HCT116 (cell line): ENCODE measurements around the gene UGT1A3. TPM values are rescaled to one million over a fixed set of nuclear protein-coding genes. Genes with fewer than 3 reads are reported as not detected.

ENCODE experiments used
- ATAC-seq: fragments of 200-7000 bp; cut with Tn5 transposase; 2 replicates; pipeline ENCODE4 v1.9.1; 2020; ENCODE audit warnings: mild to moderate bottlenecking, moderate library complexity
- BruUV-seq: library from RNA; stranded (reverse); fragments of 400-500 nt; replicated peaks from 2 replicates; lab custom pipeline; 2021; lab: Mats Ljungman, UMichigan
- CTCF ChIA-PET: fragments of 300-600 bp; sonication (Branson Sonifier 250); formaldehyde crosslinking; loops from one replicate; lab custom pipeline; 2021; ENCODE audit warnings: antibody characterized with exemption; lab: Charles Lee
- POLR2A ChIA-PET: fragments of 300-600, 350-600 bp; sonication (Branson Sonifier 250); formaldehyde crosslinking; loops from one replicate; lab custom pipeline; 2021; ENCODE audit warnings: antibody characterized with exemption; lab: Charles Lee
- RAD21 ChIA-PET, 2 experiments: fragments of 300-600 bp; sonication (Branson Sonifier 250); formaldehyde crosslinking; loops; one replicate each; lab custom pipeline; 2023; ENCODE audit warnings: low total read pairs in 2 of 2; ENCODE audit not compliant: uncharacterized antibody in 2 of 2, unreplicated experiment in 2 of 2, low non-redundant PET in 1 of 2; lab: Charles Lee
- DNase-seq: peaks from one replicate; pipeline ENCODE4 v3.0.0-alpha.2; 2010; ENCODE audit warnings: low read depth, low spot score
- H2AFZ ChIP-seq: fragments of 200-600 bp; shearing (Covaris generic), sonication (generic); 2 replicates; pipeline ENCODE4 v1.6.1; 2017; ENCODE audit warnings: low read depth, mixed run types, mixed read lengths, antibody characterized with exemption, low read length; ENCODE audit not compliant: poor library complexity, severe bottlenecking
- H3K27ac ChIP-seq: 2 replicates; pipeline ENCODE4 v1.5.1; 2012; ENCODE audit warnings: low read depth, low read length
- H3K27me3 ChIP-seq: fragments of 200-600 bp; sonication (generic); 2 replicates; pipeline ENCODE4 v1.6.1; 2016; ENCODE audit warnings: mixed run types, low read length, mixed read lengths; ENCODE audit not compliant: insufficient read depth
- H3K36me3 ChIP-seq, 2 experiments: fragments of 200-500 bp in 1 of 2; fragments of 200-600 bp in 1 of 2; sonication (Bioruptor generic) in 1 of 2; sonication (generic) in 1 of 2; 2 replicates each; pipeline versions ENCODE4 v1.5.1 to v1.6.1; 2014 to 2016; ENCODE audit warnings: low read length in 2 of 2, inconsistent platforms in 1 of 2, mixed read lengths in 1 of 2, mixed run types in 1 of 2; ENCODE audit not compliant: insufficient read depth in 2 of 2, control insufficient read depth in 1 of 2
- H3K4me1 ChIP-seq, 2 experiments: fragments of 200-600 bp in 1 of 2; sonication (generic) in 1 of 2; 2 replicates each; pipeline versions ENCODE4 v1.5.1 to v1.6.1; 2012 to 2017; ENCODE audit warnings: low read length in 2 of 2, inconsistent platforms in 1 of 2, mild to moderate bottlenecking in 1 of 2, mixed read lengths in 1 of 2, mixed run types in 1 of 2, moderate library complexity in 1 of 2; ENCODE audit not compliant: insufficient read depth in 2 of 2, control insufficient read depth in 1 of 2
- H3K4me2 ChIP-seq: fragments of 200-600 bp; sonication (generic); 2 replicates; pipeline ENCODE4 v1.6.1; 2017; ENCODE audit warnings: mixed run types, low read length, mixed read lengths
- H3K4me3 ChIP-seq, 2 experiments: fragments of 200-600 bp in 1 of 2; sonication (generic) in 1 of 2; replicated peaks in 1 of 2; 2 replicates each; pipeline ENCODE4 v1.5.1; 2011 to 2016; ENCODE audit warnings: low read length in 2 of 2, control low read depth in 1 of 2, low read depth in 1 of 2, mild to moderate bottlenecking in 1 of 2, mixed read lengths in 1 of 2, mixed run types in 1 of 2
- H3K79me2 ChIP-seq: fragments of 200-600 bp; sonication (generic); 2 replicates; pipeline ENCODE4 v1.6.1; 2017; ENCODE audit warnings: mild to moderate bottlenecking, mixed run types, low read length, moderate library complexity, mixed read lengths; ENCODE audit not compliant: insufficient read depth
- H3K9ac ChIP-seq: fragments of 200-600 bp; sonication (generic); 2 replicates; pipeline ENCODE4 v1.6.1; 2016; ENCODE audit warnings: low read length, mixed read lengths
- H3K9me2 ChIP-seq: fragments of 200-600 bp; sonication (generic), shearing (Covaris generic); 2 replicates; pipeline ENCODE4 v1.6.1; 2017; ENCODE audit warnings: mixed run types, mild to moderate bottlenecking, moderate library complexity; ENCODE audit not compliant: insufficient read depth
- H3K9me3 ChIP-seq, 2 experiments: fragments of 200-500 bp in 1 of 2; fragments of 200-600 bp in 1 of 2; sonication (Bioruptor generic) in 1 of 2; sonication (generic) in 1 of 2; 2 replicates each; pipeline ENCODE4 v1.6.1; 2014 to 2017; ENCODE audit warnings: low read length in 2 of 2, mixed read lengths in 2 of 2, inconsistent platforms in 1 of 2, low read depth in 1 of 2, mild to moderate bottlenecking in 1 of 2, mixed run types in 1 of 2, moderate library complexity in 1 of 2; ENCODE audit not compliant: control insufficient read depth in 1 of 2, insufficient read depth in 1 of 2
- H4K20me1 ChIP-seq: fragments of 200-600 bp; sonication (generic), shearing (Covaris generic); 2 replicates; pipeline ENCODE4 v1.6.1; 2017; ENCODE audit warnings: mixed run types, mild to moderate bottlenecking, moderate library complexity; ENCODE audit not compliant: insufficient read depth
- CBX3 ChIP-seq: IDR thresholded peaks from 2 replicates; pipeline ENCODE4 v1.6.1; 2012; ENCODE audit warnings: low read depth
- CEBPB ChIP-seq: IDR thresholded peaks from 2 replicates; pipeline ENCODE4 v1.6.1; 2012; ENCODE audit warnings: low read depth
- EGR1 ChIP-seq: IDR thresholded peaks from 2 replicates; pipeline ENCODE4 v1.6.1; 2012; ENCODE audit warnings: low read depth
- ELF1 ChIP-seq: IDR thresholded peaks from 2 replicates; pipeline ENCODE4 v1.6.1; 2012; ENCODE audit warnings: low read depth, borderline replicate concordance
- EZH2 ChIP-seq: fragments of 200-600 bp; sonication (generic); IDR thresholded peaks from 2 replicates; pipeline ENCODE4 v1.6.1; 2017; ENCODE audit warnings: antibody characterized with exemption, mixed run types
- EZH2phosphoT487 ChIP-seq: fragments of 200-600 bp; IDR thresholded peaks from 2 replicates; pipeline ENCODE4 v1.6.1; 2018; ENCODE audit warnings: antibody characterized with exemption, borderline replicate concordance
- FOSL1 ChIP-seq: IDR thresholded peaks from 2 replicates; pipeline ENCODE4 v1.6.1; 2012; ENCODE audit warnings: low read depth
- JUND ChIP-seq: IDR thresholded peaks from 2 replicates; pipeline ENCODE4 v1.6.1; 2012
- MAX ChIP-seq: IDR thresholded peaks from 2 replicates; pipeline ENCODE4 v1.6.1; 2012
- POLR2A ChIP-seq: IDR thresholded peaks from 2 replicates; pipeline ENCODE4 v1.7.0; 2011; ENCODE audit warnings: borderline replicate concordance; ENCODE audit not compliant: insufficient read depth, insufficient read length; ENCODE audit errors: extremely low read depth
- RAD21 ChIP-seq: IDR thresholded peaks from 2 replicates; pipeline ENCODE4 v1.6.1; 2012; ENCODE audit warnings: low read depth, mild to moderate bottlenecking
- REST ChIP-seq: IDR thresholded peaks from 2 replicates; pipeline ENCODE4 v1.6.1; 2012; ENCODE audit warnings: low read depth
- SIN3A ChIP-seq: IDR thresholded peaks from 2 replicates; pipeline ENCODE4 v1.6.1; 2012; ENCODE audit warnings: low read depth
- SP1 ChIP-seq: IDR thresholded peaks from 2 replicates; pipeline ENCODE4 v1.6.1; 2012; ENCODE audit warnings: low read depth
- SRF ChIP-seq: IDR thresholded peaks from 2 replicates; pipeline ENCODE4 v1.6.1; 2012; ENCODE audit warnings: low read depth
- TCF7L2 ChIP-seq: IDR thresholded peaks from 2 replicates; pipeline ENCODE4 v1.7.0; 2011; ENCODE audit warnings: borderline replicate concordance, inconsistent platforms; ENCODE audit not compliant: insufficient read depth, insufficient read length; ENCODE audit errors: extremely low read depth
- YY1 ChIP-seq: IDR thresholded peaks from 2 replicates; pipeline ENCODE4 v1.6.1; 2011; ENCODE audit warnings: low read length, low read depth, moderate library complexity, mild to moderate bottlenecking; ENCODE audit not compliant: insufficient replicate concordance; ENCODE audit errors: extremely low read depth
- ZBTB33 ChIP-seq: IDR thresholded peaks from 2 replicates; pipeline ENCODE4 v1.6.1; 2011; ENCODE audit warnings: mild to moderate bottlenecking, low read length, moderate library complexity; ENCODE audit not compliant: insufficient replicate concordance; ENCODE audit errors: extremely low read depth
- ZFX ChIP-seq: fragments of 450-650 bp; IDR thresholded peaks from 2 replicates; pipeline ENCODE4 v1.6.1; 2017
- ZNF274 ChIP-seq: fragments of 200-500 bp; sonication (Bioruptor generic); IDR thresholded peaks from 2 replicates; pipeline ENCODE4 v1.6.1; 2014; ENCODE audit warnings: mild to moderate bottlenecking, low read depth, low read length, inconsistent platforms
- intact Hi-C: fragments of 100-400 bp; cut with micrococcal nuclease; formaldehyde crosslinking; loops from 2 replicates; pipeline ENCODE4 v1.10.0; 2022
- total RNA-seq: library from RNA; stranded (reverse); gene quantifications from one replicate; pipeline ENCODE4 v1.2.1, GENCODE V29; 2021; ENCODE audit not compliant: unreplicated experiment

UGT1A3 gene
- total RNA-seq, 1 experiment from 2014 or later = not detected

GRCh38 chr2:233811732-233812131 is 82.9 kb downstream of the UGT1A3 start:
- no peaks in the 10 kb centered on the region; the same call in 1 of the 2 replicates for H3K27me3 ChIP-seq
- CTCF ChIA-PET = no interaction called here
- no peak overlapping the region for H2AFZ ChIP-seq
- no peak for TF ChIP-seq SP1
- no peak for TF ChIP-seq EZH2
- no peak for TF ChIP-seq POLR2A
- no peak for TF ChIP-seq TCF7L2
- no peak for TF ChIP-seq ZNF274
- no peak for TF ChIP-seq REST
- no peak for TF ChIP-seq EGR1
- no peak for TF ChIP-seq YY1
- TF ChIP-seq ZBTB33 = no peak
- TF ChIP-seq ELF1 = no peak
- no peak for TF ChIP-seq EZH2phosphoT487
- TF ChIP-seq ZFX = no peak
- TF ChIP-seq FOSL1 = no peak
- TF ChIP-seq RAD21 = no peak
- no peak for TF ChIP-seq SIN3A
- TF ChIP-seq MAX = no peak
- TF ChIP-seq SRF = no peak
- no peak for TF ChIP-seq JUND
- TF ChIP-seq CEBPB = no peak
- no peak for TF ChIP-seq CBX3
- H3K9ac ChIP-seq = no peak overlapping the region
- no TSS peak for BruUV-seq
- H3K79me2 ChIP-seq = no peaks in the 10 kb centered on the region
- DNase-seq (no peak), ATAC-seq (no peak)
- no peak overlapping the region for H3K4me3 ChIP-seq
- no peaks in the 10 kb centered on the region for H3K36me3 ChIP-seq
- no peak overlapping the region for H3K4me2 ChIP-seq
- POLR2A ChIA-PET = no interaction called here
- intact Hi-C loops = no loop called here
- RAD21 ChIA-PET = no interaction called here
- H3K9me3 ChIP-seq = no peaks in the 10 kb centered on the region
- H3K27ac ChIP-seq = no peak overlapping the region
- H3K9me2 ChIP-seq = no peaks in the 10 kb centered on the region
- no peaks in the 10 kb centered on the region for H3K4me1 ChIP-seq
- H4K20me1 ChIP-seq = no peaks in the 10 kb centered on the region
